Right lung (tissue), 5 donors: ENCODE results near the gene MDM1. TPM values are rescaled to one million over a fixed set of nuclear protein-coding genes. Genes with fewer than 3 reads are reported as not detected.

Experiments
- polyA plus RNA-seq, 5 donors: library from polyadenylated mRNA; unstranded; fragments of 120-200 nt; gene quantifications; one replicate each; pipeline versions ENCODE4 v1.2.1 to v1.2.3, GENCODE V29; 2013; ENCODE audit warnings: inconsistent platforms in 1 of 5, low replicate concordance in 1 of 5; ENCODE audit not compliant: insufficient read length in 5 of 5, insufficient read depth in 1 of 5

MDM1 gene
- polyA plus RNA-seq, 5 donors: 30.8 to 48.9 (median 44.2) TPM

Other genes starting within 250 kb of the MDM1 start
- gene IFNG, start 172.6 kb downstream of the MDM1 start, polyA plus RNA-seq: under 1 TPM in 1 of 5 donors, not detected in 4; 0.12 TPM
- not detected for gene IL26, start 106.6 kb downstream of the MDM1 start, polyA plus RNA-seq
- not detected for gene IL22, start 78.8 kb downstream of the MDM1 start, polyA plus RNA-seq